A549 (cell line): Measurements from ENCODE around the gene AMOTL1. TPM values are rescaled to one million over a fixed set of nuclear protein-coding genes. Genes with fewer than 3 reads are reported as not detected.

Experiments used
- ATAC-seq, 2 experiments: fragments of 200-7000 bp in 1 of 2; fragments of >200 bp in 1 of 2; cut with Nextera tagmentation in 1 of 2; cut with Tn5 transposase in 1 of 2; 3 replicates each; pipeline versions ENCODE4 v1.8.0 to v1.9.1; 2018 to 2020; ENCODE audit warnings: mild to moderate bottlenecking in 1 of 2, moderate library complexity in 1 of 2
- CTCF ChIA-PET: fragments of 300-600 bp; sonication (Branson Sonifier 250); formaldehyde crosslinking; extraction: SDS; loops from one replicate; lab custom pipeline; 2021; ENCODE audit warnings: antibody characterized with exemption, inconsistent platforms; lab: Yijun Ruan, JAX
- POLR2A ChIA-PET: fragments of 350-600 bp; formaldehyde crosslinking; extraction: SDS; loops from one replicate; lab custom pipeline; 2021; ENCODE audit warnings: antibody characterized with exemption, inconsistent platforms; lab: Yijun Ruan, JAX
- DNase-seq, 2 experiments: peaks; one replicate each; pipeline versions ENCODE4 v3.0.0 to v3.0.0-alpha.2; 2011 to 2016; ENCODE audit warnings: low read depth in 1 of 2, low spot score in 1 of 2
- FAIRE-seq: peaks from 2 replicates; lab custom pipeline; 2011; peaks lifted over from hg19 to GRCh38; lab: Jason Lieb, UNC
- H3K27ac ChIP-seq, 2 experiments: fragments of >200 bp; sonication (Bioruptor Twin); formaldehyde crosslinking; 3 replicates each; pipeline ENCODE4 v1.5.1; 2016 to 2017
- H3K4me1 ChIP-seq: fragments of >200 bp; sonication (Bioruptor Twin); formaldehyde crosslinking; 3 replicates; pipeline ENCODE4 v1.6.1; 2016
- H3K4me2 ChIP-seq: fragments of >200 bp; sonication (Bioruptor Twin); formaldehyde crosslinking; 3 replicates; pipeline ENCODE4 v1.6.1; 2016
- H3K4me3 ChIP-seq: fragments of >200 bp; sonication (Bioruptor Twin); formaldehyde crosslinking; 3 replicates; pipeline ENCODE4 v1.5.1; 2016
- H3K9me3 ChIP-seq: fragments of >200 bp; sonication (Bioruptor Twin); formaldehyde crosslinking; 3 replicates; pipeline ENCODE4 v1.6.1; 2016
- FOXS1 ChIP-seq: fragments of 250-450 bp; sonication (Bioruptor Pico); IDR thresholded peaks from 2 replicates; pipeline ENCODE4 v1.5.0; 2020; ENCODE audit warnings: mild to moderate bottlenecking, moderate library complexity
- GATA3 ChIP-seq: IDR thresholded peaks from 2 replicates; pipeline ENCODE4 v1.6.1; 2012; ENCODE audit warnings: borderline replicate concordance
- HDAC2 ChIP-seq: fragments of 200-600 bp; sonication (generic); IDR thresholded peaks from 2 replicates; pipeline ENCODE4 v1.6.1; 2016
- HOXB5 ChIP-seq: fragments of 250-450 bp; sonication (Bioruptor Pico); IDR thresholded peaks from 2 replicates; pipeline ENCODE4 v1.5.0; 2020; ENCODE audit warnings: mild to moderate bottlenecking, moderate library complexity
- JUN ChIP-seq, 2 experiments: fragments of >200 bp; sonication (Bioruptor Twin); formaldehyde crosslinking; IDR thresholded peaks; 2 replicates in 1 of 2; 3 replicates in 1 of 2; pipeline ENCODE4 v1.6.1; 2016 to 2017
- MAFK ChIP-seq: fragments of 450-650 bp; IDR thresholded peaks from 2 replicates; pipeline ENCODE4 v1.6.1; 2014; ENCODE audit not compliant: partially characterized antibody
- MYC ChIP-seq: IDR thresholded peaks from 2 replicates; pipeline ENCODE4 v1.6.1; 2012; ENCODE audit warnings: mild to moderate bottlenecking, inconsistent platforms, low read length, improper control_type of control experiment, borderline replicate concordance
- NFE2L2 ChIP-seq: fragments of 150-350 bp; conservative IDR thresholded peaks from 2 replicates; pipeline ENCODE4 v1.6.1; 2014; ENCODE audit warnings: low read length
- PHF8 ChIP-seq: fragments of 200-600 bp; sonication (generic); IDR thresholded peaks from 2 replicates; pipeline ENCODE4 v1.6.1; 2016; ENCODE audit warnings: low read depth, mild to moderate bottlenecking, antibody characterized with exemption, moderate library complexity, borderline replicate concordance
- POLR2AphosphoS2 ChIP-seq: conservative IDR thresholded peaks from 2 replicates; pipeline ENCODE4 v1.6.1; 2012; ENCODE audit warnings: low read length, improper control_type of control experiment, inconsistent platforms
- RAD21 ChIP-seq, 2 experiments: fragments of >200 bp in 1 of 2; sonication (Bioruptor Twin) in 1 of 2; formaldehyde crosslinking in 1 of 2; IDR thresholded peaks in 1 of 2; conservative IDR thresholded peaks in 1 of 2; 2 replicates in 1 of 2; 3 replicates in 1 of 2; pipeline ENCODE4 v1.6.1; 2012 to 2018; ENCODE audit warnings: inconsistent platforms in 1 of 2
- RARB ChIP-seq: fragments of 250-450 bp; sonication (Bioruptor Pico); IDR thresholded peaks from 2 replicates; pipeline ENCODE4 v1.8.0; 2021; ENCODE audit warnings: mild to moderate bottlenecking, moderate library complexity
- RFX5 ChIP-seq: fragments of 450-650 bp; IDR thresholded peaks from 2 replicates; pipeline ENCODE4 v1.7.1; 2014; ENCODE audit warnings: antibody characterized with exemption, mild to moderate bottlenecking, moderate library complexity
- SMC3 ChIP-seq: fragments of >200 bp; sonication (Bioruptor Twin); formaldehyde crosslinking; IDR thresholded peaks from 3 replicates; pipeline ENCODE4 v1.6.1; 2018; ENCODE audit warnings: inconsistent platforms
- ZFP36 ChIP-seq: fragments of 450-650 bp; IDR thresholded peaks from 2 replicates; pipeline ENCODE4 v1.6.1; 2014; ENCODE audit warnings: borderline replicate concordance; ENCODE audit not compliant: partially characterized antibody
- ZSCAN20 ChIP-seq: fragments of 250-450 bp; sonication (Bioruptor Pico); IDR thresholded peaks from 2 replicates; pipeline ENCODE4 v1.8.0; 2022; ENCODE audit warnings: mild to moderate bottlenecking, moderate library complexity
- WGBS: methylation state at CpG from one replicate; pipeline ENCODE4 v1.1.6; 2017; ENCODE audit errors: missing lambda C conversion rate; 5-methylcytosine and 5-hydroxymethylcytosine counted together
- polyA plus RNA-seq, 4 experiments: library from polyadenylated mRNA; depleted of rRNA in 3 of 4; stranded (reverse); fragments of >200 nt; fragmentation: RNase III in 1 of 4; extraction: RNeasy Plus Mini Kit Qiagen cat#74134 plus additional on column Dnase treatment in 1 of 4; gene quantifications; 2 replicates in 3 of 4; 3 replicates in 1 of 4; pipeline ENCODE4 v1.2.3, GENCODE V29; 2011 to 2017
- TF ChIP-seq, protein P1 (sequence below): IDR thresholded peaks from 2 replicates; pipeline ENCODE4 v1.6.1; 2012
- TF ChIP-seq, protein P2 (sequence below): IDR thresholded peaks from 2 replicates; pipeline ENCODE4 v1.6.1; 2012; ENCODE audit warnings: low read depth, borderline replicate concordance
- TF ChIP-seq, protein P3 (sequence below): fragments of 200-600 bp; sonication (generic); IDR thresholded peaks from 2 replicates; pipeline ENCODE4 v1.6.1; 2016; ENCODE audit warnings: antibody characterized with exemption, mild to moderate bottlenecking, moderate library complexity
- TF ChIP-seq, protein P4 (sequence below): fragments of 250-450 bp; sonication (Bioruptor Pico); IDR thresholded peaks from 2 replicates; pipeline ENCODE4 v1.5.0; 2021; ENCODE audit warnings: mild to moderate bottlenecking, moderate library complexity, borderline replicate concordance

The AMOTL1 gene
- polyA plus RNA-seq, 2 of the 4 experiments (the other 2 are of a cell fraction), result 3.9 to 12.2 TPM

DNA sequence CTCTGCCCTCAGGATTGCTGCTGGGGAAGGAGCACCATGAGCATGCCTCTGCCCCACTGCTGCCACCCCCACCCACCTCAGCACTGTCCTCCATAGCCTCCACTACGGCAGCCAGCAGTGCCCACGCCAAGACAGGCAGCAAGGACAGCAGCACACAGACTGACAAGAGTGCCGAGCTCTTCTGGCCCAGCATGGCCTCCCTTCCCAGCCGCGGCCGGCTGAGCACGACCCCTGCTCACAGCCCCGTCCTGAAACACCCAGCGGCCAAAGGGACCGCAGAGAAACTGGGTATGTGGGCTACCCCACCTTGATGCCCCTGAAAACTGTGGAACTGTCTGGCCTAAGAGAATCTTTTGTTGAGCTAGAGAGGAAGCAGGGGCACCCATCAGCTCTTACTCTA, 101.0 kb downstream of the AMOTL1 start (continued):
- no peak for TF ChIP-seq SMC3

DNA sequence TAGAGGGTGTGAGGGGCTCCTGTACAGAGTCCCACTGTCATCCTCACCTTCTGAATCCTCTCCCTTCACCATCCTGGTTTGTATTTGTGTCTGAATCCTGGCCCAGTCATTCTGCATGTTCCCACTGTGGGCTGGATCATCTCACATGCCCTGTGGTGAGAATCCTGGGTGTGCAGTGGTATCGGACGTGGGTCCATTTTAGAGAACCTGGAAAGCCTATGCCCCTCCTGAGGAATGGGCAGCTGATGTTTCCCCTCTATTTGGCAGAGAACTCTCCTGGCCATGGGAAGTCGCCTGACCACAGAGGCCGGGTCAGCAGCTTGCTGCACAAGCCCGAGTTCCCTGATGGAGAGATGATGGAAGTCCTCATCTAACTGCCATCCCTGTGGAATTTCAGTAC, 102.3 kb downstream of the AMOTL1 start:
- 92% methylated on average over 4 of the region's 5 CpGs for WGBS
- H3K27ac ChIP-seq, result no peak overlapping the region
- FAIRE-seq (no peak), DNase-seq (no peak), ATAC-seq (no peak)
- ChIA-PET CTCF (no interaction called here), POLR2A (no interaction called here)
- H3K9me3 ChIP-seq, result no peaks in the 10 kb centered on the region
- no peak overlapping the region for H3K4me3 ChIP-seq
- H3K4me2 ChIP-seq, result no peak overlapping the region
- H3K4me1 ChIP-seq, result no peaks in the 10 kb centered on the region
- no peak for TF ChIP-seq RAD21 (conservative IDR thresholded peaks at IDR 0.05 in 1 of 2, IDR thresholded peaks at IDR 0.05 in 1 of 2)
- TF ChIP-seq, protein P1, sequence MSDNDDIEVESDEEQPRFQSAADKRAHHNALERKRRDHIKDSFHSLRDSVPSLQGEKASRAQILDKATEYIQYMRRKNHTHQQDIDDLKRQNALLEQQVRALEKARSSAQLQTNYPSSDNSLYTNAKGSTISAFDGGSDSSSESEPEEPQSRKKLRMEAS, result no peak
- TF ChIP-seq HOXB5 (CRISPR knock-in tag), result no peak
- TF ChIP-seq NFE2L2, result no peak
- TF ChIP-seq JUN (IDR thresholded peaks at IDR 0.05), result no peak
- TF ChIP-seq ZSCAN20 (CRISPR knock-in tag), result no peak
- TF ChIP-seq HDAC2, result no peak
- no peak for TF ChIP-seq PHF8
- TF ChIP-seq MAFK, result no peak
- TF ChIP-seq, protein P2, sequence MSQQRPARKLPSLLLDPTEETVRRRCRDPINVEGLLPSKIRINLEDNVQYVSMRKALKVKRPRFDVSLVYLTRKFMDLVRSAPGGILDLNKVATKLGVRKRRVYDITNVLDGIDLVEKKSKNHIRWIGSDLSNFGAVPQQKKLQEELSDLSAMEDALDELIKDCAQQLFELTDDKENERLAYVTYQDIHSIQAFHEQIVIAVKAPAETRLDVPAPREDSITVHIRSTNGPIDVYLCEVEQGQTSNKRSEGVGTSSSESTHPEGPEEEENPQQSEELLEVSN, result no peak
- TF ChIP-seq GATA3, result no peak
- TF ChIP-seq RARB (CRISPR knock-in tag), result no peak
- no peak for TF ChIP-seq ZFP36
- TF ChIP-seq MYC, result no peak
- TF ChIP-seq, protein P3, sequence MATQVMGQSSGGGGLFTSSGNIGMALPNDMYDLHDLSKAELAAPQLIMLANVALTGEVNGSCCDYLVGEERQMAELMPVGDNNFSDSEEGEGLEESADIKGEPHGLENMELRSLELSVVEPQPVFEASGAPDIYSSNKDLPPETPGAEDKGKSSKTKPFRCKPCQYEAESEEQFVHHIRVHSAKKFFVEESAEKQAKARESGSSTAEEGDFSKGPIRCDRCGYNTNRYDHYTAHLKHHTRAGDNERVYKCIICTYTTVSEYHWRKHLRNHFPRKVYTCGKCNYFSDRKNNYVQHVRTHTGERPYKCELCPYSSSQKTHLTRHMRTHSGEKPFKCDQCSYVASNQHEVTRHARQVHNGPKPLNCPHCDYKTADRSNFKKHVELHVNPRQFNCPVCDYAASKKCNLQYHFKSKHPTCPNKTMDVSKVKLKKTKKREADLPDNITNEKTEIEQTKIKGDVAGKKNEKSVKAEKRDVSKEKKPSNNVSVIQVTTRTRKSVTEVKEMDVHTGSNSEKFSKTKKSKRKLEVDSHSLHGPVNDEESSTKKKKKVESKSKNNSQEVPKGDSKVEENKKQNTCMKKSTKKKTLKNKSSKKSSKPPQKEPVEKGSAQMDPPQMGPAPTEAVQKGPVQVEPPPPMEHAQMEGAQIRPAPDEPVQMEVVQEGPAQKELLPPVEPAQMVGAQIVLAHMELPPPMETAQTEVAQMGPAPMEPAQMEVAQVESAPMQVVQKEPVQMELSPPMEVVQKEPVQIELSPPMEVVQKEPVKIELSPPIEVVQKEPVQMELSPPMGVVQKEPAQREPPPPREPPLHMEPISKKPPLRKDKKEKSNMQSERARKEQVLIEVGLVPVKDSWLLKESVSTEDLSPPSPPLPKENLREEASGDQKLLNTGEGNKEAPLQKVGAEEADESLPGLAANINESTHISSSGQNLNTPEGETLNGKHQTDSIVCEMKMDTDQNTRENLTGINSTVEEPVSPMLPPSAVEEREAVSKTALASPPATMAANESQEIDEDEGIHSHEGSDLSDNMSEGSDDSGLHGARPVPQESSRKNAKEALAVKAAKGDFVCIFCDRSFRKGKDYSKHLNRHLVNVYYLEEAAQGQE, result no peak
- TF ChIP-seq POLR2AphosphoS2, result no peak
- no peak for TF ChIP-seq RFX5
- TF ChIP-seq, protein P4, sequence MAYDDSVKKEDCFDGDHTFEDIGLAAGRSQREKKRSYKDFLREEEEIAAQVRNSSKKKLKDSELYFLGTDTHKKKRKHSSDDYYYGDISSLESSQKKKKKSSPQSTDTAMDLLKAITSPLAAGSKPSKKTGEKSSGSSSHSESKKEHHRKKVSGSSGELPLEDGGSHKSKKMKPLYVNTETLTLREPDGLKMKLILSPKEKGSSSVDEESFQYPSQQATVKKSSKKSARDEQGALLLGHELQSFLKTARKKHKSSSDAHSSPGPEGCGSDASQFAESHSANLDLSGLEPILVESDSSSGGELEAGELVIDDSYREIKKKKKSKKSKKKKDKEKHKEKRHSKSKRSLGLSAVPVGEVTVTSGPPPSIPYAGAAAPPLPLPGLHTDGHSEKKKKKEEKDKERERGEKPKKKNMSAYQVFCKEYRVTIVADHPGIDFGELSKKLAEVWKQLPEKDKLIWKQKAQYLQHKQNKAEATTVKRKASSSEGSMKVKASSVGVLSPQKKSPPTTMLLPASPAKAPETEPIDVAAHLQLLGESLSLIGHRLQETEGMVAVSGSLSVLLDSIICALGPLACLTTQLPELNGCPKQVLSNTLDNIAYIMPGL (CRISPR knock-in tag), result no peak
- no peak for TF ChIP-seq FOXS1 (CRISPR knock-in tag)
